GM18907 (cell line): ENCODE results near the gene TMEM254.
"Not testable (repeated sequence)": the region's sequence is repeated elsewhere in the genome, so short reads cannot be mapped to it uniquely, and the experiment has no call there.

Source experiments
- ATAC-seq: cut with Tn5 transposase; IDR thresholded peaks from one replicate; pipeline ENCODE4 v1.9.1; 2021; ENCODE audit warnings: mild to moderate bottlenecking, moderate library complexity; ENCODE audit not compliant: unreplicated experiment

Gene TMEM254

DNA sequence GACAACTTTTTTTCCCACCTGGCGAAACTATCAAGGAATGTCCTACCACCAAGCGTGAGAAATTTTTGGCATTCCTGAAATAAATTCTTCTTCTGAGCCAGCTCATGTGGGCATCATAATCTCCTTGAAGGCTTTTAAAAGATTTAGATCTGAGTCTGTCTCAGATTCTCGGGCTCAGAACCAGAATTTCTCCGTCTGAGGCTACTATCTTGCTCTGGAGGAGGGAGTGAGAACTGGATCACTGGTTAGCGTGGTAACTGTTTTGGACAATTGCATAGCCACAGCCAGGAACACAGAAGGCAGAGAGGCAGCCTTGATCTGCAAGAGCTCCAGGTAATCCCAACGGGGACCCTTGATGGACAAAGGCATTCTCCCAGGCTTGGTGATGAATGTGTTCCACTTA, 53.0 kb downstream of the TMEM254 start:
- no peak for ATAC-seq

DNA sequence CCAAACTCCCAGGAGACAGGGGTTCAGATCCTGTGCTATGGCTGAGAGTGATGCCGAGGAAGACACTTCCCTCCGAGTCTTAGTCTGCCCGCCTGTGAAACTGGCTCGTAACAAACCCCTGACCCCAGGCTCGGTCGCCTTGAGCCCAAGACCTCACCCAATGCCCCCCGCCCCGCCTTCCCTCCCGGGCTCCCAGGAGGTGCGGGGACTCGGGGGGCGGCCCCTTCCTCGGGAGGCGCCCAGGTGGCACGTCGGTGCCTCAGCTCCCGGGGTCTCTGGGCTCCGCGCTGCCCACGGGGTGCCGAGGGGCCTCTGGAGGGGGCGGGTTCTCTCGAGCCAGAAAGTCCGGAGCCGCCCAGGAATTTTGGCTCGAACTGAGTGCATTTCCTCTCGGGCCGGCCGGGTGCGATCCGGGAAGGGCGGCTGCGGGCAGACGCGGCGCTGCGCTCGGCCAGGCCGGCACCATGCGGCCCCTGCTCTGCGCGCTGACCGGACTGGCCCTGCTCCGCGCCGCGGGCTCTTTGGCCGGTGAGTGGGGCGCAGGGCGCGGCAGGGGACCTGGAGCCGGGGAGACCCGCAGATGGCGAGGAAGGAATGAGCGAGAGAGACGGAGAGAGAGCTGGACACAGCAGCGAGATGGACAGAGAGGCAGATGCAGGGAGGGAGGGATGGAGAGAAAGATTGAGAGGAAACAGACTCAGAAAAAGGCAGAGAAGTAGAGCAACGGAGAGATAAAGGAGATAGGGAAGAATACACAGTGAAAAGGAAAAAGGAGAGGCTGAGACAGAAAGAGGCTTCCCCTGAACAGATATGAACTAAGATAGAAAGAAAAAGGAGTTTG, 54.1 kb downstream of the TMEM254 start, which contains the start of gene PLAC9:
TSS of gene PLAC9 (plus strand) at position 432 of the 841 bp plus-strand sequence. CDS start at position 465, 33 bp downstream.
- no peak for ATAC-seq

DNA sequence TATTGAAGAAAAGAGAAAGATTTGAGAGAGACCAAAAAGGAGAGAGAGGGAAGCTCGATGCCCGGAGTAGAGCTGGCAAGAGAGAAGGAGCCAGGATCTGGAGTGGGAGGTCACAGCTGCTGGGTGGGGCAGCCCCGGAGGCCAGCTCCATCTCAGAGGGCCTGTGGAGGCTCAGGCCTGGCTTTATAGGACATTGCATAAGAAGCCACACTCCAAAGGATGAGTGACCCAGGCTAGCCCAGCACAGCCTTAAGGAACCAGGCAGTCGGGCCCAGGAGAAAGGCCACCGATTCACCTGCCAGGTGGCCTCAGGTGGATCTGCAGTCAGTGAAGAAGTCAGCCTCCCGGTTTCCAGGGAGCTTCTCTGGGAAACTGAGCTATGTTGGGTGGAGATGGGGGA, 54.7 kb downstream of the TMEM254 start:
- no peak for ATAC-seq

DNA sequence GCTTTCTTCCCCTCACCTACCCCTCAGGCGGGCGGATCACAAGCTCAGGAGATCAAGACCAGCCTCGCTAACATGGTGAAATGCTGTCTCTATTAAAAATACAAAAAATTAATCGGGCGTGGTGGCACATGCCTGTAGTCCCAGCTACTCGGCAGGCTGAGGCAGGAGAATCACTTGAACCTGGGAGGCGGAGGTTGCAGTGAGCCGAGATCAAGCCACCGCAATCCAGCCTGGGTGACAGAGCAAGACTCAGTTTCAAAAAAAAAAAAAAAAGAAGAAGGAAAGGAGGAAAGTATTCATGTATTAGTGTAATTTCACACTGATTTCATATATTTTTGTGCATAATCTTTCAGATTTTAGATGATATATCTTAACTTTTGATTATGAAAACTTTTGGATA, 55.2 kb downstream of the TMEM254 start:
- ATAC-seq, result not testable (repeated sequence)

DNA sequence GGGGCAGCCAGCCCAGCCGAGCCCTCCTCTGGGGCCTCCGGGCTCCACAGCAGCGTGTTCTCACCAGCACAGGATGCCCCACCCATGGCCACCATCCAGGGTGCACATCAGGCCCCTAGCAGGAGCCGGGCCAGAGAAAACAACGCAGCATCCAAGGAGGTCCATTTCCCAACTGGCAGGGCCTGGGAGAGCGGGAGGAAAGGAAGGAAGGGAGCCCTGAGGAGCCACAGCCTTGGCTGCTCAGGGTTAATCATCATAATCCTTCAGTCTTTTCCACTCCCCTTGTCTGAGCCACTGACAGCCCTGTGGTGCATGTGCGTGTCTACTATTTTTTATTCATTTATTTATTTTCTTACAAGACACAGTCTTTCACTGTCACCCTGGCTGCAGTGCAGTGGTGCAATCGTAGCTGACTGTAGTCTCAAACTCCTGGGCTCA, 57.7 kb downstream of the TMEM254 start:
- no peak for ATAC-seq

DNA sequence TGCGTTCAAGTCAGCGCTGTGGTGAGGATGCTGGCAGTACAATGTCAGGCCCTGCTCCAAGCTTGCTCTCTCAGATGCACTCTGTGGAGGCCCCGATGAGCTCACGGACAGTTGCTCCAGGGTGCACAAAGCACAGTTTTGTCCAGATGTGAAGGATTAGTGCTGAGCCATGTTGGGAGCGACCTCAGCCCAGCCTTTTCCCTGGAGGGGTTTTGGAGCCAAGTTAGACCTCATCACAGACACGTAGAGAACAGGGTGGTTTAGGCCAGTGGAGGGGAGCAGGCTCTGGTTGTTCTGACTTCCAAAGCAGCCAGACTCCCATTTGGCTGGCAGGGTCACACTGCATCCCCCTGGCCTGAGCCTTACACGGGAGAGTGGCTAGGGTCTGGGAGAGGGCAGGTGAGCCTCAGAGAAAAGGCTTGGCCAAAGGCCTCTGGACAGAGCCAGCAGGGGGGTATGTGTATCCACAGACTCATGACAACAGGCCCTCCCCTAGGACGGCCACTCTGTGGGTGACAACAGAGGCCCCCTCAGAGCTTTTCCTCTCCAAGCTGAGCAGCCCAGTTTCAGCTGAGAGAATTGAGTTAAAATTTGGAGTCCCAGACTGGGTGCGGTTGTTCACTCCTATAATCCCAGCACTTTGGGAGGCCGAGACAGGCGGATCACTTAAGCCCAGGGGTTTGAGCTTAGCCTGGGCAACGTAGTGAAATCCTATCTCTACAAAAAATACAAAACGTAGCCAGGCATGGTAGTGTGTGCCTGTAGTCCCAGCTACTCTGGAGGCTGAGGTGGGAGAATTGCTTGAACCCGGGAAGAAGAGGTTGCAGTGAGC, 58.8 kb downstream of the TMEM254 start:
- ATAC-seq, result no peak

DNA sequence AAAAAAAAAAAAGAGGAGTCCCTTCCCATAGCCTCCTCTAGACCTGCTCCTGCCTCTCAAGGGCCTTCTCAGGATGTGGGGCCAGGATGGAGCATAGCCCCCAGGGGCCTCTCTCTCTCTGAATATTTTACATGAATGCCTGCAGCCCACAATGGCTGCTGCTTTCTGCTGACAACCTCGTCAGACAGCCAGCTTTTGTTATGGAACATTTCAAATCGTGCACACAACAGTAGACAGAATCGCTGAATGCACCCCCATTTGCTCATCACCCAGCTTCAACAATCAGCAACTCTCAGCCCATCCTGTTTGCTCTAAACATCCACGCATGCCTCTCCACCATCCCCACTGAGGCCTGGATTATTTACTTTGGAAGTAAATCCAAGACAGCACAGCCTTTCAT, 59.5 kb downstream of the TMEM254 start:
- no peak for ATAC-seq

DNA sequence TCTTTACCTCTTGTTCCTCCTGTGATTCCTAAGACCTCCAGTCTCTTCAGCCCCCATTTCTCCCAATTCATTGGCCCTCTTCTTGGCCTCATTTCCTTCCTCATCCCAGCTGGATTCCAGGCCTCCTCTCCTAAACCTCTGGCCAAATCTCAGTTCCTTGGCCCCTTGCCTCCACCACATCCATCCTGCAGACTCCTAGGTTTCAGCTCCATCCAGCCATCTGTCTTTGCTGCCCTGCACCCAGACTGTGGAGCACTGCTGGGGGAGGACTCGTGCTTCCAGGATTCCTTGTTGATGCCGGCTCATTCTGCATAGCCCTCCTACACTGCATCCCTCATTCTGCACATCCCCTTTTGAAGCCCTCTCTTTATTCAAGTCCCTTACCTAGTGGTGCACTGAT, 60.8 kb downstream of the TMEM254 start:
- no peak for ATAC-seq

DNA sequence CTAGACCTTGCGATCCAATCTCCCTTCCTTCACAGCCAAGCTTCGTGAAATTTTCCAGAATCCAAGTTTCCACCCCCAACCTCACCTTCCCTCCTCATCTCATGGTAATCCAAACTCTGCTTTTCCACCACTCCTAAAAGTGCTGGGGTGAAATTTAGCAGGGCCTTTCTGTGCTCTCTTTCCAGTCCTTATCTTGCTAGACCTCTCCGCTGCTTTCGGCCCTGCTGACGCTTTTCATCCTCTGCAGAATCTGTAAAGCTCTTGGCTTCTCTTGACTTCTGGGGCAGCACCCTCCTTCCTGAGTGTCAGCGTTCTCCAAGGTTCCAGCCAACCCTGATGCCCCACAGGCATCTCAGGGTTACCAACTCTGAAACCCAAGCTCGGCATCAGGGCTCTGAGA, 61.8 kb downstream of the TMEM254 start:
- ATAC-seq, result no peak

DNA sequence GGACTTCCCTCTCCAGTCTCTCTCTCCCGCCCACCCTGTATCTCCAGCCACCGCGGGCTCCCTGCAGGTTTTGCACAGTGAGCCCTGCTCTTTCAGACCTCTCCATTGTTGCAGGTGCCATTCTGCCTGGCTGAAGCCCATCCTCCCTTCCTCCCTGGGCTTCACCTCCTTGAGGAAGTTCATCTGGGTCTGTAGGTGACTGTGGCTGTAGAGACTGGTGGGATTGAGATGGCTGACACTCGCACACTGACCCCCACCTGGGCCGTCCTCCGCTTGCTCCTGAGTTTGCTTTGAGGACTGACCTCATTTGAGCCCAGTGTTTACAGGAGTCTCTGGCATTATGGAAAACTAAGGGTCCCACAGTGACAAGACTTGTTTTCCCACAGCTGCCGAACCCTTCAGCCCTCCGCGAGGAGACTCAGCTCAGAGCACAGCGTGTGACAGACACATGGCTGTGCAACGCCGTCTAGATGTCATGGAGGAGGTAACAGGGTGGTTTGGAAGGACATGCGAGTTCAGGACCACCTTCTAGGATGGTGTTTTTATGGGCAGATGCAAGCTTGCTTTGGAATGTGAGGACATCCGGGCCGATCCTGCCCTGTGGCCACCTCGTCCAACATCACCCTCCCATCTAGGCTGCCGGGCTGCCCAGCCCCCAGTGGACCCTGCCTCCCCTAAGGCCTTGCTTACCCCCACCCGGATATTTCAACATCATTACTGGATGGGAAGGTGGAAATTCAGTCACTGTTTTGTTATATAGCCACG, 63.4 kb downstream of the TMEM254 start:
- ATAC-seq, result no peak
